ENCODE data around the gene RPTOR.
"Not testable (repeated sequence)": the region's sequence is repeated elsewhere in the genome, so short reads cannot be mapped to it uniquely, and the experiment has no call there.

Gene RPTOR

GRCh38 chr17:80750263-80750662 lies 205.6 kb downstream of the RPTOR start:
- DNase-seq: no peak

- DNase-seq: no peak
These were observed 206.7 kb downstream of the RPTOR start for GRCh38 chr17:80751070-80751945.

GRCh38 chr17:80751946-80752581 lies 207.4 kb downstream of the RPTOR start:
- DNase-seq: no peak

DNA sequence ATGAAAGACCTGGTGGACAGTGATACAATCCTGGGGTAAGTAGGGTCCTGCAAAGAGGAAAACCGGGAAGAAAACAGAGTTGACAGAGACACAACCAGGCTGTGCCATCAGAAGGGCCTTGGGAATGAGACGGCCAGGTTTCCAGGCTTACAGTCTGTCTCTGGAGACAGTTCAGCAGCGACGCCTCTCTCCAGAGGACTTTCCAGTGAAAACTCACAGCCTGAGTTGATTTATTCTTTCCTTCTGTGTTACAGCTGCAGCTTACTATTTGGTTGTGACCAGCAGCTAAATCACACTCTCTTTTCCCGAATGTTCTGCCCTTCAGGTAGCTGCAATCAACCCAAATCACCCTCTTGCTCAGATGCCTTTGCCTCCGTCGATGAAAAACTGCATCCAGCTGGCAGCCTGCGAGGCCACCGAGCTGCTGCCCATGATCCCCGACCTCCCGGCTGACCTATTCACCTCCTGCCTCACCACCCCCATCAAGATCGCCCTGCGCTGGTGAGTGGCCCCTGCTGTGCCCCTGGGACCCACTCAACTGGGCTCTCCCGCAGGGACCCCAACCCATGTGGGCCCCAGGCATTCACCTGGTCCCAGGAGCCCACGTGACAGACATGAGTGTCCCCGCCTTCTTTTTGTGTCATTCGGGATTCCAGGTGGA lies 209.2 kb downstream of the RPTOR start:
- no peak for DNase-seq

GRCh38 chr17:80754846-80755245 lies 210.2 kb downstream of the RPTOR start:
- DNase-seq: no peak

DNA sequence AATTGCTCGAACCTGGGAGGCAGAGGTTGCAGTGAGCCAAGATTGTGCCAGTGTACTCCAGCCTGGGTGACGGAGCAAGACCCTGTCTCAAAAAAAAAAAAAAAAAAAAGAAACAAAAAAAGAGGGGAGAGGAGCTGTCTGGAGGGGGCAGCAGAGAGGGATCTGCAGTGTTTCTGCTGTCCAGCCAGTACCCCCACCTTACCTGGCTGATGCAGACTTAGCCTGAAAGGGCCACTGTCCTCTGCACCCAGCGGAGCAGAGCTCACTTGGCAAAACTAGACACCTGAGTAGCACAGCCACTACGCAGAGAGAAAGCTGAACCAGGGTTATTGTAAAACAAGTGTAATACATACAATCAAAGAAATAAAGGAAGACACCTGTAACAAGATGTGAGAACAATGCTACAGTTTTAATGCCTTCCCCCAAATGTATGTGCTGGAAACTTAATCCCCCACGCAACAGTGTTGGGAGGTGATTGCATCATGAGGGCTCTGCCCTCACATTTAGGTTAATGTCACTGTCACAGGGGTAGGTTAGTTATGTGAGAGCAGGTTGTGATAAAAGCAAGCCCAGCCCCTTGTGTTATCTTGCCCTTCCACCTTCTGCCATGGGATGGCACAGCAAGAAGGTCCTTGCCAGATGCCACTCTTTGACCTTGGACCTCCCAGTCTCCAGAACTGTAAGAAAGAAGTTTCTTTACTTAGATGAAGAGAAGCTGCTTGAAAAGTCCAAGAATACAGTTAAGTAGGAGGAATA lies 211.2 kb downstream of the RPTOR start:
- DNase-seq: no peak

DNA sequence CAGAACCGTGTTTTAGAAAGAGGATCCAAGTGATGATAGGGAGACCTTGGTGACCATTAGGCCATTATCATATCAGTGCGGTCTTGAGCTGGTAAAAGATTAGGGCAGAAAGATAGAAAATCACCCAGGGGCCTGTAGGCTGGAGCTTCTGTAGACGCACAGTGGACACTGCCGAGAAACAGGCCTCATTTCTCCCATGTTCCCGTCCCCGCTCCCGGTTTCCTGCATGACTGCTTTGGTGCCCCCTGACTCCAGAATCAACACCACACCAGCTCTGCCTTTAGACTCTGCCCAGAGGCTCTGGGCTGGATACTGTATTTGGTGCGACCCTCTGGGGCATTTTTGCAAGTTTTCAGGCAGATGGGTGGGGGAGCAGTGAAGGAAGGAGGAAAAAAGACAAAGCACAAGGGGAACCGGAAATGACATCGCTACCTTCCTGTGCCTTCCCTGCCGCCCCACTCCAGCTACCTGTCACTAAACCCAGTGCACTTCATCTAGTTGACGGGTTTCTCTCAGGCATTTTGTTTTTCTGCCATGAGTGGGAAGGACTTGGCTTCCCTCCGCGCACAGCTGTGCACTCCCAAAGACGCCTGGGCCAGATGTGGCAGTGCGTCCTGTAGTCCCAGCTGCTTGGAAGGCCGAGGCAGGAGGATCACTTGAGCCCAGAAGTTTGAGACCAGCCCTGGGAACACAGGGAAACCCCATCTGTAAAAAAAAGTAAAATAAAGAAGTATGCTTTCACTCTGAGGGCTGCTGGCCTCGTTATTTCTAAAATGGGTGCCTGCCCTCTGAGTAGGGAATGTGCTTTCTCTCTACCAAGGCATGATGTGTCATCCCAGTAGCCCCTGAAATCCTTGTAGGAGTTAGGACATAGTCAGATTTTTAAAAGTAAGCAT lies 214.1 kb downstream of the RPTOR start:
- no peak for DNase-seq

DNA sequence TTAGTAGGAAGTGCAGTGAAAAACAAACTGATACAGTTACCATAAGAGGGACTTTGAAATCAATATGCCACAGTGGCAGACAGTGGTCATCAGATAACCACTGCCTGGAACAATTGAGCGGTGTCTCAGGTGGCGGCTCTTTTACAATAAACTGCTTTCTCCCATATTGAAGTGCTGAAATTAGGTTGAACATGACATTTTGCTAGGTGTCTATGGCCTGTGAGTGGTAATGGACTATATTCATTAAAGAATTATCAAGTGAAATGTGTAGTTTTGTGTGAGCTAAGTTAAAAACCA lies 214.7 kb downstream of the RPTOR start:
- no peak for DNase-seq

- DNase-seq: no peak
These were observed 215.9 kb downstream of the RPTOR start for GRCh38 chr17:80760511-80760911.

- peak; percentile 73 for DNase-seq
These were observed 216.7 kb downstream of the RPTOR start for GRCh38 chr17:80761110-80761871.

DNA sequence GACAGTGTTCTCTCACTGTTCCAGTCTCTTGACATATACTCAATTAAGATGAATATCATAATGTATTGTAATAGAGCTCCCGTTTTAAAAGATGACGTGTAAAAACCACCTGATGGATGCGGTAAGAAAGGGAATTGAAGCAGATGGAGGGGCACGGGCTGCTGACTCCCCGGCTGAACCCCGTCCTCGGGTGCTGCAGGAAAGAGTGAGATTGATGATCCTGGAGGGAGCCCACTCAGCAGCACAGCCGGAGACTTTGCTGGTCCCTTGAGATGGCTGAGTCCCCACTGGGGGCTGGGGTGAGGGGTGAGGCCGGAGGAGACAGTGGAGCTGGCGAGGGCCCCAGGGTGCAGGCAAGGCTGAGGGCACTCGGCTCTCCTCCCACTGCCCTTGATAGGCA lies 217.4 kb downstream of the RPTOR start:
- no peak for DNase-seq

GRCh38 chr17:80763293-80763867 lies 218.7 kb downstream of the RPTOR start:
- no peak for DNase-seq

DNA sequence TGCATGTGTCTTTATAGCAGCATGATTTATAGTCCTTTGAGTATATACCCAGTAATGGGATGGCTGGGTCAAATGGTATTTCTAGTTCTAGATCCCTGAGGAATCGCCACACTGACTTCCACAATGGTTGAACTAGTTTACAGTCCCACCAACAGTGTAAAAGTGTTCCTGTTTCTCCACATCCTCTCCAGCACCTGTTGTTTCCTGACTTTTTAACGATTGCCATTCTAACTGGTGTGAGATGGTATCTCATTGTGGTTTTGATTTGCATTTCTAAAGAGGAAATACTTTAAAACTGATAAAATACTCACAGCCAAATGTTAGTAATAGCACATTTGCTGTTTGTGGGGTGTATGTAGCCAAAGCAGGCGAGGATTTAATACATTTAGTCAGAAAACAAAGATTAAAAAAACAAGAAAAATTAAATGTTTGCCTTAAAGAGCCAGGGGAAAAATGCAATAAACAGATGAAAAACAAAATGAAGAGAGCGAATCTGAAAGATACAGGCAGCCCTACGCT lies 220.0 kb downstream of the RPTOR start:
- not testable (repeated sequence) for DNase-seq

GRCh38 chr17:80765241-80765961 lies 220.8 kb downstream of the RPTOR start:
- DNase-seq: no peak

DNA sequence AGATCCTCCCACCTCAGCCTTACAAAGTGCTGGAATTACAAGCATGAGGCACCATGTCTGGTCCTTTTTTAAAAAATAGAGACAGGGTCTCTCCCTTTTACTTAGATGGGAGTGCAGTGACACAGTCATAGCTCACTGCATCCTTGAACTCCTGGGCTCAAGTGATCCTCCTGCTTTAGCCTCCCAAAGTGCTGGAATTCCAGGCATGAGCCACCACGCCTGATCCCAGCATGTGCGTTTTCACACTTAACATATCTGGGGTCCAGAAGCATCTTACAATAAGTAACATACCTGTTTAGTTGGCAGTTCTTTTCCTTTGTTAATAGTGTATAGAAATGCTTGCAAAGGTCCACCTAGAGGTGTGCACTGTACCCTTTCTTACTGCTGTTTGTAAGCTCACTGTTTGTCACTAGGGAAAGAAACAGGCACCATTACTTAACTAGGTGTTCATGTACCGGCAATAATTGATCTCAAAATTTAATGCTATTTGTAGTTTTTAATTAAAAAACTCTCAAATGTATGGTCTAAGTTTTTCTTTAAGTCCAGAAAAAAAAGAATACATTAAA lies 221.7 kb downstream of the RPTOR start:
- DNase-seq: no peak

DNA sequence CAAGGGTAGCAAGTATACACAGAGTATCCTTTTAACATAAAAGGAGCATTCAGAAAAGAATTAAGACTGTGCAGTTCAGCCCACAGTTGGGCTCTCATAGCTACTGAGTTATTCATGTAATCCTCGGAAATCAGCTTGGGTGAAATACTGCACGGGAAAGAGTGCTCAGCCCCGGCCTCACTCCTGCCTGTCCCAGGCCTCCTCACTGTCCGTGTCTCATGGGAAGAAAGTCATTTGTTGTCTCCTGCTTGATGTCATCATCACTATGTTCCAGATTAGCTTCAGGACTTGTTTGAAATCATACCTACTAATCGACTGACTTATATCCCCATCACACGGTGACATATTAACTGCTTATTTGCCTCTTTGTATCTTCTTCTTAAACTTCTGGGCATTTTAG lies 223.8 kb downstream of the RPTOR start:
- DNase-seq: no peak

DNA sequence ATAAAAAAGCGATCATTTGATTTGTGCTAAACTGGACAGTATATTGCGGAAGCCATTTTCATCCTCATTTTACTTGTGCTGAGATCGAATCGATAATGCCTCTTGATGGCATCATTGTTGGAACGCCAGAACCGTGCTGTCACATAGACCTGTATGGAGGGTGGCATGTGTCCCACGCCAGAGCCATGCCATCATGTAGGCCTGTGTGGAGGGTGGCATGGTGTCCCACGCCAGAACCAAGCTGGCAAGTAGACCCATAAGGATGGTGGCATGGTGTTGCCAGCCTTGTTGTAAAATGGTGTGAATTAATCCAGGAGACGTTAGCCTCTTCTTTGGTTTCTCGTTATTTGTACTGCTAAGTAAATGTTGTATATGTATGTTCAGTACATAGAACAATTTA lies 224.3 kb downstream of the RPTOR start:
- no peak for DNase-seq

- no peak for DNase-seq
These were observed 224.9 kb downstream of the RPTOR start for GRCh38 chr17:80769516-80769915.

- no peak for DNase-seq
These were observed 225.4 kb downstream of the RPTOR start for GRCh38 chr17:80769936-80770625.
